ENCODE measurements around the gene RAPGEFL1. TPM values are rescaled to one million over a fixed set of nuclear protein-coding genes. Genes with fewer than 3 reads are reported as not detected.
"Not testable (repeated sequence)": the region's sequence is repeated elsewhere in the genome, so short reads cannot be mapped to it uniquely, and the experiment has no call there.

RAPGEFL1 gene, protein sequence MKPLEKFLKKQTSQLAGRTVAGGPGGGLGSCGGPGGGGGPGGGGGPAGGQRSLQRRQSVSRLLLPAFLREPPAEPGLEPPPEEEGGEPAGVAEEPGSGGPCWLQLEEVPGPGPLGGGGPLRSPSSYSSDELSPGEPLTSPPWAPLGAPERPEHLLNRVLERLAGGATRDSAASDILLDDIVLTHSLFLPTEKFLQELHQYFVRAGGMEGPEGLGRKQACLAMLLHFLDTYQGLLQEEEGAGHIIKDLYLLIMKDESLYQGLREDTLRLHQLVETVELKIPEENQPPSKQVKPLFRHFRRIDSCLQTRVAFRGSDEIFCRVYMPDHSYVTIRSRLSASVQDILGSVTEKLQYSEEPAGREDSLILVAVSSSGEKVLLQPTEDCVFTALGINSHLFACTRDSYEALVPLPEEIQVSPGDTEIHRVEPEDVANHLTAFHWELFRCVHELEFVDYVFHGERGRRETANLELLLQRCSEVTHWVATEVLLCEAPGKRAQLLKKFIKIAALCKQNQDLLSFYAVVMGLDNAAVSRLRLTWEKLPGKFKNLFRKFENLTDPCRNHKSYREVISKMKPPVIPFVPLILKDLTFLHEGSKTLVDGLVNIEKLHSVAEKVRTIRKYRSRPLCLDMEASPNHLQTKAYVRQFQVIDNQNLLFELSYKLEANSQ
- 7.2 TPM for total RNA-seq
- long read RNA-seq, partial matches to known transcripts, result 0 of 3 reads
- long read RNA-seq, other reads (novel, unspliced or antisense), result 3 of 3 reads

GRCh38 chr17:40177275-40177874 is at the start of gene RAPGEFL1:
RAPGEFL1 (plus strand) TSS chr17:40177470; CDS start chr17:40177862, 392 bp downstream.
- peak; percentile 87 for DNase-seq (ENCODE audit: low spot score)
- intact Hi-C loops (cut with DNase I), result no loop called here

DNA sequence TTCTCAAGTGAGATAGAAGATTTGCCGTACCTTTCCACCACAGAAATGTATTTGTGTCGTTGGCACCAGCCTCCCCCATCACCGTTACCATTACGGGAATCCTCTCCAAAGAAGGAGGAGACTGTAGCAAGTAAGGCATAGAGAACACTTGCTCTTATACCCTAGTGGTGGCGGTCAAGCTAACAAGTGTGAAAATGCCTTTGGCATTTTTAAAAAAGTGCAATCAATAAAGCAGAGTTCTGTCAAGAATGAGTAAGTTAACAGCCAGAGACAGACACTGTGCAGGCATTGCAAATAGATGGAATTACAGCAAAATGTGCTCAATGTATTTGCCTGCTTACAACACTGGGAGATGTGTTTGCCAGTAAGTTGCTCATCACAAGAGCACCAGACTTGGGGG is 47.8 kb upstream of the RAPGEFL1 start:
- intact Hi-C loops (cut with DNase I), result no loop called here
- no peak for DNase-seq (ENCODE audit: low spot score)

DNA sequence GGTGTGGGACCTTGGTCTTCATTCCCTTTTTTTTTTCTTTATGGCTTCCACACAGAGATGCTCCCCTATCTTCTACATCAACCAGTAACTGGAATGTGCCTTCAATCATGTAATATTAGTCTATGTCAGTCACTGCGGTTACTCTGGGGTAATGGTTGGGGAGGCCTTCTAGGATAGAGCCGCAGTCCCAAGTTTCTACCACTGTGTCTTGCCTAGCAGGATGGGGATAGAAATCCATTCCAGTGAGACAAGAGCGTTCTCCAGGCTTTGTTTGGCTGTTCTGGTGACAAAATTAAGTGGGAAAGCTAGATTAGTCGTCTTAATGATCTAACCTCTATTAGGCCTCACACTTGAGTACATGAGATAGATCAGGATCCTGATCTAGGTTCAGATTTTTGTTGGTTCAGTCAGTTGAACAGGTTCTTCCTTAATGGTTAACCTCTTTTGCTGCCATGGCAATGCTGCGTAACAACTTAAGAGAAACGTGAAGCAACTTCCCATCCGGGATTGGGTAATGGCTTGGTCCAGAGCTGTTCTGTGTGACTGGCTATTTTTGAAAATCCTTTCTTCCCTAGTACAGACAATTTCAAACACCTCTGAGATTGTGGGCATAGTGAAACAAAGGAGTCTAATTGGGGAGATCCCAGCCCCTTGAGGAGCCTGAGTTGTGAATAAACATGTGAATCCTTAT is 46.8 kb upstream of the RAPGEFL1 start:
- DNase-seq (ENCODE audit: low spot score), result peak; percentile 85
- intact Hi-C loops (cut with DNase I), result no loop called here

GRCh38 chr17:40134184-40134583 is 43.1 kb upstream of the RAPGEFL1 start:
- intact Hi-C loops (cut with DNase I), result no loop called here
- DNase-seq (ENCODE audit: low spot score), result no peak

- intact Hi-C loops (cut with DNase I), result no loop called here
- no peak for DNase-seq (ENCODE audit: low spot score)
Measured at GRCh38 chr17:40135817-40136216, 41.5 kb upstream of the RAPGEFL1 start.

GRCh38 chr17:40139566-40140058 is 37.7 kb upstream of the RAPGEFL1 start:
- no peak for DNase-seq (ENCODE audit: low spot score)
- intact Hi-C loops (cut with DNase I), result loop anchor here (1.0 kb wide), 1 partner anchor 15 kb away; no protein-coding TSS in a partner anchor

- intact Hi-C loops (cut with DNase I); DNase-seq (ENCODE audit: low spot score): not testable (repeated sequence)
Measured at GRCh38 chr17:40143166-40143565, 34.1 kb upstream of the RAPGEFL1 start.

- DNase-seq (ENCODE audit: low spot score), result no peak
- intact Hi-C loops (cut with DNase I), result no loop called here
Measured at GRCh38 chr17:40145476-40145875, 31.8 kb upstream of the RAPGEFL1 start.

DNA sequence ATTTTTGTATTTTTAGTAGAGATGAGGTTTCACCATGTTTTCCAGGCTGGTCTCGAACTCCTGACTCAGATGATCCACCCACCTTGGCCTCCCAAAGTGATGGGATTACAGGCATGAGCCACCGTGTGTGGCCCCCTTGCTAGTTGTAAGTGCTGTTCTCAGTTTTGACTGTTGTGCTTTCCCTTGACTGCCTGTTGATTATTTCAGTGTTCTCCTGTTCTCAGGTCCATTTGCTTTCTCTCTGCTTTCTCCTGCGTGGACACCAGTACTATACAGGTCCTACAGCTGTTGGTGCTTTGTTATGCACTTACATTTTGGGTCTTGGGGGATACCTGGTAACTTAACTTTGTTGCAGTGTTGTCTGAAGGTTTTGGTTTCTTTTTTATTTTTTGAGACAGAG is 28.7 kb upstream of the RAPGEFL1 start:
- intact Hi-C loops (cut with DNase I), result no loop called here
- no peak for DNase-seq (ENCODE audit: low spot score)

DNA sequence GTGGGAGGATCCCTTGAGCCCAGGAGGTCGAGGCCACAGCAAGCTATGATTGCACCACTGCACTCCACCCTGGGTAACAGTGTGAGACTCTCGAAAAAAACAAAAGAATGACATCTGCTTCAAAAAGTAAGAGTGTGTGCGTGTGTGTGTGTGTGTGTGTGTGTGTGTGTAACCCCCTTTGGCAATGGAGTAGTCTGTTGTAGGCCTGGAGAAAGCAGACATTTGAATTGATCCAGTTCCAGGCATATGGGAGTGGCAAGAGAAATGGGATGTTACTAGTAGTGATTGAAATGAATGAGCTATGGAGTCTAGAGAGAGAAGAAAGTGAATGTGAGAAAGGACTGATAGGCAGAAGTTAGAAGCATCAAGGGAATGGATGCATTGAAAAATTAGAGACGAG is 27.0 kb upstream of the RAPGEFL1 start:
- intact Hi-C loops (cut with DNase I), result no loop called here
- no peak for DNase-seq (ENCODE audit: low spot score)

DNA sequence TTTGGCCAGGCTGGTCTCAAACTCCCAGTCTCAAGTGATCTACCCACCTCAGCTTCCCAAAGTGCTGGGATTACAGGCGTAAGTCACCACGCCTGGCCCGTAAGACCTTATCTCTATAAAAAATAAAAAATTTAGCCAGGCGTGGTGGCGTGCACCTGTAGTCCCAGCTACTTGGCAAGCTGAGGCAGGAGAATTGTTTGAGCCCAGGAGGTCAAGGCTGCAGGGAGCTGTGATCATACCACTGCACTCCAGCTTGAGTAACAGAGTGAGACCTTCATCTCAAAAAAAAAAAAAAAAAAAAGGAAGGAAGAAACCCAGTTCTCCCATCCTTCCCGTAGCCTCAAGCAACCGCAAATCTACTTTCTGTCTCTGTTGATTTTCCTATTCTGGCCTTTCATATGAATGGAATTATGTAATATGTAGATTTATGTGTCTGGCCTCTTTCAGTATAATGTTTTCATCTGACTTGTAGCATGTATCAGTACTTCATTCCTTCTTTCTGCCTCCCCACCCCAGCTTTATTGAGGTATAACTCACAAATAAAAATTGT is 25.8 kb upstream of the RAPGEFL1 start:
- intact Hi-C loops (cut with DNase I), result no loop called here
- DNase-seq (ENCODE audit: low spot score), result no peak

GRCh38 chr17:40153603-40154236 is 23.6 kb upstream of the RAPGEFL1 start:
- intact Hi-C loops (cut with DNase I), result no loop called here
- DNase-seq (ENCODE audit: low spot score), result no peak

DNA sequence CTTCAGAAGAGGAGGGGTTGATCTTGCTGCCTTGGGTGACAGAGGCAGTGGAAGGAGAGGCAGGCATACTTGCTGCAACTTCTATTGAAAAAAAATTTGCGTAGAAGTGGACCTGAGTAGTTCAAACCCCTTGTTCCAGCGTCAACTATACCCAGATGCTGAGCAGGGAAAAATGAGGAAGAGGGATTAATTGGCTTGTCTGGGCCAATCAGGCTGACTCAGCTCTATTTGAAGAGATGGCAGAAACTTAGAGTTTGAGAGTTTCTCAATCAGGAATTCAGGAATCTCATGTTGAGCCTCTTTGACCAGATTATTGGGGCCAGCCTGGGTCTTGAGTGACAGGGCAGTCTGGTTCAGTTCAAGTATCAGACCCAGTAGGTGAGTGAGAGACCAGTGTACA is 19.3 kb upstream of the RAPGEFL1 start:
- intact Hi-C loops (cut with DNase I), result loop anchor here (5.0 kb wide), 1 partner anchor 41 kb away; no protein-coding TSS in a partner anchor
- DNase-seq (ENCODE audit: low spot score), result no peak

GRCh38 chr17:40158438-40159013 is 18.7 kb upstream of the RAPGEFL1 start:
- DNase-seq (ENCODE audit: low spot score), result no peak
- intact Hi-C loops (cut with DNase I), result loop anchor here (5.0 kb wide), 1 partner anchor 41 kb away; no protein-coding TSS in a partner anchor

DNA sequence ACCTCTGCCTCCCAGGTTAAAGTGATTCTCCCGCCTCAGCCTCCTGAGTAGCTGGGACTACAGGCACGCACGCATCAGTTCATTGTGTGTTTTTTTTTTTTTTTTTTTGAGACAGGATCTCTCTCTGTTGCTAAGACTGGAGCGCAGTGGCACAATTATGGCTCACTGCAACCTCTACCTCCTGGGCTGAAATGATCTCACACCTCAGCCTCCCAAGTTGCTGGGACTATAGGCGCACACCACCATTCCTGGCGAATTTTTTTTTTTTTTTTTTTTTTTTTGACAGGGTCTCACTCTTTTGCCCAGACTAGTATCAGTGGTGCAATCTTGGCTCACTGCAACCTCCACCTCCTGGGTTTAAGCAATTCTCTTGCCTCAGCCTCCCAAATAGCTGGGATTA is 17.8 kb upstream of the RAPGEFL1 start:
- intact Hi-C loops (cut with DNase I), result loop anchor here (5.0 kb wide), 1 partner anchor 42 kb away; no protein-coding TSS in a partner anchor
- peak; percentile 19 for DNase-seq (ENCODE audit: low spot score)

DNA sequence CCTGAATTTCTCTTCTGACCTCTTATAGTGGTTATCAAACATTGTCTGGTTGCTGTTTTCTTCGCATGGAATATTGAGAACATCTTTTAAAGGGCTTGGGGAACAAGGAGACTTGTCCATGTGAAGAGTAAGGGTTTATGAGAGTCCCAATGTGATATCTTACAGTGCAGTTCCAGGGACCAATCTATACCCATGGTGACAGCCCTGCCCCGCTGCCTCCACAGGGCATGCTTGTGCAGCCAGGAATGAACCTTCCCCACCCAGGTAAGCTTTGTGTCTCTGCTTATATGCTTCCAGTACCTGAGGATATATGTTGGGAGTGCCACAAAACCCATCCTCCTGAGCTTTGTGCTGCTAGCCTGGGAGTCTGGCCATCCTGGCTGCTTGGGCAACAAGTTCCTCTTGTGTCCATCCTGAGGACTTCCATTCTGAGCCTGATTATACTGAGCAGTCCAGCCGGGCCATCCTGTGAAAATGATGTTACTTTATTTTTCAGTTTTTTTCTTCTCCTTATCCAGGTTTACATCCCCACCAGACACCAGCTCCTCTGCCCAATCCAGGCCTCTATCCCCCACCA is 9.5 kb upstream of the RAPGEFL1 start:
- DNase-seq (ENCODE audit: low spot score), result no peak
- intact Hi-C loops (cut with DNase I), result loop anchor here (1.0 to 5.0 kb wide), 2 partner anchors 55 to 155 kb away; no protein-coding TSS in a partner anchor

GRCh38 chr17:40168262-40168832 is 8.9 kb upstream of the RAPGEFL1 start:
- no peak for DNase-seq (ENCODE audit: low spot score)

DNA sequence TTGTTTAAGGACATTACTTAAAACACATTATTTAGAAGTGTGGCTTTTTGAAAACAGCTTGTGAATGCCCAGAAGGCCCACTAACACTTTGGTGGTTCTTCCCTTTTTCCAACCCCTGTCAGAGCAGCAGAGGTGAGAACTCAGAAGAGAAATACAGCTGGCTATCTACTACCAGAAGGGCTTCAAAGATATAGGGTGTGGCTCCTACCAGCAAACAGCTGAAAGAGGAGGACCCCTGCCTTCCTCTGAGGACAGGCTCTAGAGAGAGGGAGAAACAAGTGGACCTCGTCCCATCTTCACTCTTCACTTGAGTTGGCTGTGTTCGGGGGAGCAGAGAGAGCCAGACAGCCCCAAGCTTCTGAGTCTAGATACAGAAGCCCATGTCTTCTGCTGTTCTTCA is 6.9 kb upstream of the RAPGEFL1 start:
- intact Hi-C loops (cut with DNase I), result no loop called here
- DNase-seq (ENCODE audit: low spot score), result no peak

More at GRCh38 chr17:40168262-40168832, 8.9 kb upstream of the RAPGEFL1 start:
- intact Hi-C loops (cut with DNase I), result loop anchor here (1.0 to 5.0 kb wide), 2 partner anchors 56 to 156 kb away; no protein-coding TSS in a partner anchor
